C4-2B (cell line): ENCODE data around the gene C1R.
"Not testable (repeated sequence)": the region's sequence is repeated elsewhere in the genome, so short reads cannot be mapped to it uniquely, and the experiment has no call there.

Source experiments
- H3K27ac ChIP-seq: fragments of 450-650 bp; 2 replicates; pipeline ENCODE4 v1.5.1; 2017
- ZFX ChIP-seq: fragments of 450-650 bp; IDR thresholded peaks from 2 replicates; pipeline ENCODE4 v1.6.1; 2017
- TF ChIP-seq, protein P1 (sequence below): fragments of 450-650 bp; conservative IDR thresholded peaks from 2 replicates; pipeline ENCODE4 v1.5.1; 2017; ENCODE audit warnings: mild to moderate bottlenecking

The C1R gene

DNA sequence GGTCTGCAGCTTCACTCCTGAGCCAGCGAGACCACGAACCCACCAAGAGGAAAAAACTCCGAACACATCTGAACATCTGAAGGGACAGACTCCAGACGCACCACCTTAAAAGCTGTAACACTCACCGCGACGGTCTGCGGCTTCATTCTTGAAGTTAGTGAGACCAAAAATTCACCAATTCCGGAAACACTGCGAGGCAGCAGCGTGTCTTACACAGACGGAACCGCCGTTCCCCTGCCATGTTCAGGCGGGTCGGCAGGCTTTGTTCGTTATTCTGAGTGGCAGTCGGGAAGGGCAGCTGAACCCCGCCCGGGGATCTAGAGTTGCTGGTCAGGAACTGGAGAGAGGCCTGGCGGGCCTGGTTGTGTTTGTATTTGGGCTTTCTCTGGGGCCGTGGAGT, 53.7 kb downstream of the C1R start:
- H3K27ac ChIP-seq, result no peak overlapping the region
- no peak for TF ChIP-seq ZFX
- TF ChIP-seq, protein P1, sequence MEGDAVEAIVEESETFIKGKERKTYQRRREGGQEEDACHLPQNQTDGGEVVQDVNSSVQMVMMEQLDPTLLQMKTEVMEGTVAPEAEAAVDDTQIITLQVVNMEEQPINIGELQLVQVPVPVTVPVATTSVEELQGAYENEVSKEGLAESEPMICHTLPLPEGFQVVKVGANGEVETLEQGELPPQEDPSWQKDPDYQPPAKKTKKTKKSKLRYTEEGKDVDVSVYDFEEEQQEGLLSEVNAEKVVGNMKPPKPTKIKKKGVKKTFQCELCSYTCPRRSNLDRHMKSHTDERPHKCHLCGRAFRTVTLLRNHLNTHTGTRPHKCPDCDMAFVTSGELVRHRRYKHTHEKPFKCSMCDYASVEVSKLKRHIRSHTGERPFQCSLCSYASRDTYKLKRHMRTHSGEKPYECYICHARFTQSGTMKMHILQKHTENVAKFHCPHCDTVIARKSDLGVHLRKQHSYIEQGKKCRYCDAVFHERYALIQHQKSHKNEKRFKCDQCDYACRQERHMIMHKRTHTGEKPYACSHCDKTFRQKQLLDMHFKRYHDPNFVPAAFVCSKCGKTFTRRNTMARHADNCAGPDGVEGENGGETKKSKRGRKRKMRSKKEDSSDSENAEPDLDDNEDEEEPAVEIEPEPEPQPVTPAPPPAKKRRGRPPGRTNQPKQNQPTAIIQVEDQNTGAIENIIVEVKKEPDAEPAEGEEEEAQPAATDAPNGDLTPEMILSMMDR, result no peak

DNA sequence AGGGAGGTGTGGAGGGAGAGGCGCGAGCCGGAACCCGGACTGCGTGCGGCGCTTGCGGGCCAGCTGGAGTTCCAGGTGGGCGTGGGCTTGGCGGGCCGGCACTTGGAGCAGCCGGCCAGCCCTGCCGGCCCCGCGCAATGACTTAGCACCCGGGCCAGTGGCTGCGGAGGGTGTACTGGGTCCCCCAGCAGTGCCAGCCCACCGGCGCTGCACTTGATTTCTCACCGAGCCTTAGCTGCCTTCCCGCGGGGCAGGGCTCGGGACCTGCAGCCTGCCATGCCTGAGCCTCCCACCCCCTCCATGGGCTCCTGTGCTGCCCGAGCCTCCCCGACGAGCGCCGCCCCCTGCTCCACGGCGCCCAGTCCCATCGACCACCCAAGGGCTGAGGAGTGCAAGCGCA, 54.8 kb downstream of the C1R start:
- not testable (repeated sequence) for H3K27ac ChIP-seq

DNA sequence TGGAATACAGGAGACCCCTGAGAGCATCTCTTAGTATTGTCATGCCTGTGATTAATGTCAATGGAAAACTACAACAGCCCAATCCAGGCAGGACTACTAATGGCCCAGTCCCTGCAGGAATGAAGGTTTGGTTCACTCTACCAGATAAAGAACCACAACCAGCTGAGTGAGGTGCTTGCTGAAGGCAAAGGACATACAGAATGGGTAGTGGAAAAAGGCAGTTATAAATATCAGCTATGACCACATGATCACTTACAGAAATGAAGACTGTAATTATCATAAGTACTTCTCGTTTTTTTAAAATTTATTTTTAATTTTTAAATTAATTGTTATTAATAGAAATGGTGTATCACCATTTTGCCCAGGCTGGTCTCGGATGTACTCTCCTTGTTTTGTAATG, 56.8 kb downstream of the C1R start:
- H3K27ac ChIP-seq, result no peak overlapping the region
- TF ChIP-seq, protein P1, result no peak
- TF ChIP-seq ZFX, result no peak

DNA sequence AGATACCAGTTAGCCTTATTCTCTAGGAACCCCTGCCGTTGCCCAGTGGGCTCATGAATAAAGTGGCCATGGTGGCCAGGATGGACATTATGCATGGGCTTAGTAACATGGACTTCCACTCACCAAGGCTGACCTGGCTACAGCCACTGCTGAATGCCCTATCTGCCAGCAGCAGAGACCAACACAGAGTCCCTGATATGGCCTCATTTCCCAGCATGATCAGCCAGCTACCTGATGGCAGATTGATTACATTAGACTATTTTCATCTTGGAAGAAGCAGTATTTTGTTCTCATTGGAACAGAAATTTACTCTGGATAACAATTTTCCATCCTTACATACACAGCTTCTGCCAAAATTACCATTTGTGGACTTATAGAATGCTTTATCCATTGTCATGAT, 57.8 kb downstream of the C1R start:
- H3K27ac ChIP-seq, result no peak overlapping the region
- TF ChIP-seq, protein P1, result no peak
- no peak for TF ChIP-seq ZFX

DNA sequence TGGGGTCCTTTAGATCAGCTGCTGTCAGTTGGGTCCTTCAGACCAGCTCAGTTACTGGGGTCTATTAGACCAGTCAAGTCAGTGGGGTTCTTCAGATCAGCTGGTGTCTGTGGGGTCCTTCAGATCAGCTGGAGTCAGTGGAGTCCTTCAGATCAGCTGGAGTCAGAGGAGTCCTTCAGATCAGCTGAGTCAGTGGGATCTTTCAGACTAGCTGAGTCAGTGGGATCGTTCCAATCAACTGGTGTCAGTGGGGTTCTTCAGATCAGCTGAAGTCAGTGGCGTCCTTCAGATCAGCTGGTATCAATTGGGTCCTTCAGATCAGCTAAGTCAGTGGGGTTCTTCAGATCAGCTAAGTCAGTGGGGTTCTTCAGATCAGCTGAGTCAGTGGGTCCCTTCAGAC, 59.3 kb downstream of the C1R start:
- no peak for TF ChIP-seq ZFX
- TF ChIP-seq, protein P1, result no peak
- no peak overlapping the region for H3K27ac ChIP-seq

DNA sequence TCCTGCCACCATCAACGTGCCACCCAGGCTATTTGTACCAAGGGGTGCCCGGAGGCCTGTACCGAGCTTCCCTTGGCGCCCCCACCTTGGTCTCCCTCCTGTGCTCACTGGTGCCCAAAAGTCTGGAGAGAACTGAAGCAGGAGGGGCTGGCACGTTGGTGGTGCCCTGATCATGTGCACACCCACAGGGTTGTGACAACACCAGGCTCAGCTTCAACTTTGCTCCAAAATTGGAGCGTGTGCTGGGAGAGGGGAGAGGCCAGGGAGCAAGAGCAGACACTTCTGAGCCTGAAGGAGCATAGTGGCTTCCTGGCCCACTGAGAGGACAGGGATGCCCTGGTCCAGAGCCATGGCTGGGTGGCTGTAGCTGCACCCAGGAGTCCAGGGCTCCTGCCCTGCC, 60.9 kb downstream of the C1R start:
- TF ChIP-seq ZFX, result no peak
- TF ChIP-seq, protein P1, result no peak

More for the DNA sequence above, 60.9 kb downstream of the C1R start:
- H3K27ac ChIP-seq, result no peak overlapping the region
